ENCODE measurements around the gene INHBB. TPM values are rescaled to one million over a fixed set of nuclear protein-coding genes. Genes with fewer than 3 reads are reported as not detected.

INHBB gene
- total and polyA plus RNA-seq, 8 donors: 0.37 to 7.2 (median 0.89) TPM; not detected in 1

DNA sequence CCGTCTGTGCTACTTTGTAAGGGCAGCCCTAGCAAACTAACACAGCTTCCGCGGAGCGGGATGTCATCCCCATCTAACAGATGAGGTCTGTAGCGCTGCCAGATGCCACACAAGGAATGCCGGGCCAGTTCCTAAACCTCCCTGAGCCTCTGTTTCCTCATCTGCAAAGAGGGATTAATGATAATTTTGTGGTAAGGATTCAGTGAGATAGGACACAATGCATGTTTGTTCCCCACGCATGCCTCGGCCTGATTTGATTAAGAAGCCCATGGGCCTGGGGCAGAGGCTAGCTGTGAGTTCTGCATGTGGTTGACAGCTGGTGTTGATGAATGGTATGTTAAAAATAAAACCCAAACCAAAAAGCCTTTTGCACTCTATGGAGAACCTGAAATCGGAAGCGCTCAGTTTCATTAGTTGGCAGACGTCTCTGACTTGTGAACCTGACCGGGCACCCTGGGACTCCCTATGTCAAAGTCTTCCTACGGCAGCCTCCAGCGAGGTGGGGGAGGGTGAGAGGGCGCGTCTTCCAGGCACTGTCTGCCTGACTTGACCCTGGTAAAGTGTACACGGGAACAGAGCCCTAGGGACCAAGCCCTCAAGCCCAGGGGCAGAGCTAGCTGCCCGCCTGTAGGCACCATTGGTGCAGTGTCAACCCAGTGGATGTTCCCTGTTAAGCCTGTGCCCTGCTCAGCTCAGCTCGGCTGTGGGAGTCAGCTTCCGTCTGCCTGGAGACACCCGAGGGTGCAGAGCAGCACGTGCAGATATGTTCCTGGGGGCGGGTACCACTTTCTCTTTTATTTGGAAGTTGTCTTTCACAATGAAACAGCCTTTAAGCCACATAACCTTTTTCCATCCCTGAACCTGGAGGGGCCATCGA, 14.8 kb upstream of the INHBB start:
- H3K27ac ChIP-seq: no peak overlapping the region
- TF ChIP-seq POLR2AphosphoS5 (IDR thresholded peaks at IDR 0.05) (no peak), EP300 (IDR thresholded peaks at IDR 0.05) (no peak), POLR2A (IDR thresholded peaks at IDR 0.05) (no peak)
- TF ChIP-seq, protein P1, sequence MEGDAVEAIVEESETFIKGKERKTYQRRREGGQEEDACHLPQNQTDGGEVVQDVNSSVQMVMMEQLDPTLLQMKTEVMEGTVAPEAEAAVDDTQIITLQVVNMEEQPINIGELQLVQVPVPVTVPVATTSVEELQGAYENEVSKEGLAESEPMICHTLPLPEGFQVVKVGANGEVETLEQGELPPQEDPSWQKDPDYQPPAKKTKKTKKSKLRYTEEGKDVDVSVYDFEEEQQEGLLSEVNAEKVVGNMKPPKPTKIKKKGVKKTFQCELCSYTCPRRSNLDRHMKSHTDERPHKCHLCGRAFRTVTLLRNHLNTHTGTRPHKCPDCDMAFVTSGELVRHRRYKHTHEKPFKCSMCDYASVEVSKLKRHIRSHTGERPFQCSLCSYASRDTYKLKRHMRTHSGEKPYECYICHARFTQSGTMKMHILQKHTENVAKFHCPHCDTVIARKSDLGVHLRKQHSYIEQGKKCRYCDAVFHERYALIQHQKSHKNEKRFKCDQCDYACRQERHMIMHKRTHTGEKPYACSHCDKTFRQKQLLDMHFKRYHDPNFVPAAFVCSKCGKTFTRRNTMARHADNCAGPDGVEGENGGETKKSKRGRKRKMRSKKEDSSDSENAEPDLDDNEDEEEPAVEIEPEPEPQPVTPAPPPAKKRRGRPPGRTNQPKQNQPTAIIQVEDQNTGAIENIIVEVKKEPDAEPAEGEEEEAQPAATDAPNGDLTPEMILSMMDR (IDR thresholded peaks at IDR 0.05): no peak
- no peaks in the 10 kb centered on the region for H3K9me3 ChIP-seq
- no peaks in the 10 kb centered on the region for H3K4me1 ChIP-seq
- no peaks in the 10 kb centered on the region for H3K36me3 ChIP-seq
- H3K27me3 ChIP-seq: peaks cover 0 to 38% (median 0%) of the 10 kb centered on the region in 3 donors
- 75 to 83% (median 78%) methylated on average over 21 to 24 of the region's 24 CpGs for WGBS, 5 donors
- H3K4me3 ChIP-seq: no peak overlapping the region
- intact Hi-C loops (cut with DNase I; ENCODE audit: low total_unique reads): no loop called here
- no peak for DNase-seq

DNA sequence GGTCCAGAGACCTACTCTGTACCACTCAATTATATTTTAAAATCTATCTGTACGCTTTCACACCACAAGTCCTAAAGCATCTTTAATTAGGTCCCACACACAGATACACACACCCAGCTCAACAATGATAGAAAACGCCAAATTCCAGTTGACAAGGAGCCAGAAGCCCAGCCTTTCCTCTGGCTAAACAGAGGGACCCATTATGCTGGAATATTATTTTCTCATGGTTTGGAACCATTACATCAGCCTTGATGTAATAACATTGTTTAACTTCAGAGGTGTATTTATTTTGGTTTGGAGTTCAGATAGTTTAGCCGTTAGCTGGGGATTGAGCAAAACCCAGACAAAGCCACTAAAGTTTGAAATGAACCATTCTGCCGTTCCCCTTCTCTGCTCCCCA, 14.0 kb upstream of the INHBB start:
- no peaks in the 10 kb centered on the region for H3K9me3 ChIP-seq
- H3K4me1 ChIP-seq: no peaks in the 10 kb centered on the region
- no peak for DNase-seq
- intact Hi-C loops (cut with DNase I; ENCODE audit: low total_unique reads): no loop called here
- 38 to 56% (median 45%) methylated on average over 4 of the region's 4 CpGs for WGBS, 5 donors
- H3K27me3 ChIP-seq: peaks cover 0 to 37% (median 0%) of the 10 kb centered on the region in 3 donors
- no peak overlapping the region for H3K4me3 ChIP-seq
- no peaks in the 10 kb centered on the region for H3K36me3 ChIP-seq
- no peak overlapping the region for H3K27ac ChIP-seq
- TF ChIP-seq, protein P1 (IDR thresholded peaks at IDR 0.05): no peak
- TF ChIP-seq POLR2A (IDR thresholded peaks at IDR 0.05) (no peak), EP300 (IDR thresholded peaks at IDR 0.05) (no peak), POLR2AphosphoS5 (IDR thresholded peaks at IDR 0.05) (no peak)

DNA sequence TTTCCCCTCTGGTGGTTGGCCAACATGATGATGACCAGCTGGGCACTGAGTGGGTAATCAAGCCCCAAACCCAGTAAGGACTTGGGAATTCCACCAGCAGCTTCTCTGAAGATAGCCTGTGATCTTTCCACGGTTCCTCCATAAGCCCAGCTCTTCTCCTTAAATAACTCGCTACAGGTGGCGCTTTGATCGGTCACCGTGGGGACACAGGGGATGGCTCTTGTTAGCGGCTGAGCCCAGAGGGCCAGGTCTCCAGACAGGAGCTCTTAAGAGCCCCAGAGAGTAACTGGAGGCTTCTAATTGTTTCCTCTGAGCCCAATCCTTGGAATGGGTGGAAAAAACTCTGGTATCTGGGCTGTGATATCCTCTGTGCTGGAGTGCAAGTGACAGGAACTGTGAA, 13.6 kb upstream of the INHBB start:
- no peak for DNase-seq
- 88 to 96% (median 92%) methylated on average over 6 of the region's 6 CpGs for WGBS, 5 donors
- no peaks in the 10 kb centered on the region for H3K36me3 ChIP-seq
- H3K4me1 ChIP-seq: no peaks in the 10 kb centered on the region
- no peak overlapping the region for H3K4me3 ChIP-seq
- intact Hi-C loops (cut with DNase I; ENCODE audit: low total_unique reads): no loop called here
- H3K27me3 ChIP-seq: peaks cover 0 to 37% (median 0%) of the 10 kb centered on the region in 3 donors
- H3K9me3 ChIP-seq: no peaks in the 10 kb centered on the region
- TF ChIP-seq EP300 (IDR thresholded peaks at IDR 0.05) (no peak), POLR2A (IDR thresholded peaks at IDR 0.05) (no peak)
- no peak overlapping the region for H3K27ac ChIP-seq

DNA sequence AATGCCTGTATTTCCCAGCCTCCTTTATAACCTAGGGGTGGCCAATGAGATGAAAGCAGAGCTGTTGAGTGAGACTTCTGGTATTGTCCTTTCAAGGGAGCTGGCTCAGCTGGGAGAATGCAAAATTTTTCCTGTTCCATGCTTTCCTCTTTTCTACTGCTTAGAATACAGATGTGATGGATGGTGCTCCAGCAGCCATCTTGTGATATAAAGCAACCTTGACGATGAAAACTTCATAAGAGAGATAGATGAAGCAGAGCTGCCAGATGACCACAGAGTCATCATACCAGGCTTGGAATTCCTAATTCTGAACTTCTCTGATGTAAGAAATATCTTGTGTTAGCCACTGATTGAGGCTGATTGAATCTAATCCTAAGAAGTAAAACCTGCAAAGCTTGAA, 11.9 kb upstream of the INHBB start:
- no peaks in the 10 kb centered on the region for H3K9me3 ChIP-seq
- DNase-seq: no peak
- no peak overlapping the region for H3K27ac ChIP-seq
- peaks cover 0 to 4% (median 0%) of the 10 kb centered on the region in 4 donors for H3K4me1 ChIP-seq
- H3K4me3 ChIP-seq: no peak overlapping the region
- 90 to 100% (median 95%) methylated on average over 1 of the region's 1 CpG for WGBS, 5 donors
- TF ChIP-seq EP300 (IDR thresholded peaks at IDR 0.05) (no peak), POLR2AphosphoS5 (IDR thresholded peaks at IDR 0.05) (no peak), POLR2A (IDR thresholded peaks at IDR 0.05) (no peak)
- TF ChIP-seq, protein P1 (IDR thresholded peaks at IDR 0.05): no peak
- peaks cover 0 to 43% (median 0%) of the 10 kb centered on the region in 3 donors for H3K27me3 ChIP-seq
- intact Hi-C loops (cut with DNase I; ENCODE audit: low total_unique reads): no loop called here
- no peaks in the 10 kb centered on the region for H3K36me3 ChIP-seq

DNA sequence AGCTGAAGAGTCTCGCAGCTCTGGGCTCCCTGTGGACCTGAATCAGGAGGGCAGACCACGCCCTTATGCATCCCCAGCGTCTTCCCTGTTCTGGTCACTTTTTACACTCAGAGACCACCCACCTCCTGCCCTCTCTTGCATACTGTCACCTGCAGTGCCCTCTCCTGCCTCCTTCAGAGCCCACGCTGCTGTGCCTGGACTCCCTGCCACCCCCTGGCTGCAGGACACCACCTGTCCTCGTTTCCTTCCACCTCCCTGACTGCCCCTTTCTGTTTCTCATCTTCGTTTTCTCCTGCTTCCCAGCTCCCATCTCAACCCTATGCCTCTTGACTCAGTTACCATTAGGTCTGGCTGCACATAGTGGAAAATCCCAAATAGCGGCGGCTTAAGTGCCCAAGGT, 9.2 kb upstream of the INHBB start:
- DNase-seq: no peak
- WGBS, 5 donors: 74 to 84% (median 80%) methylated on average over 8 of the region's 8 CpGs
- Histone ChIP-seq H3K4me3 (no peak overlapping the region), H3K27ac (no peak overlapping the region), H3K9me3 (no peaks in the 10 kb centered on the region), H3K27me3 (peaks cover 0 to 54% (median 9%) of the 10 kb centered on the region in 3 donors), H3K4me1 (peaks cover 0 to 4% (median 0%) of the 10 kb centered on the region in 4 donors), H3K36me3 (no peaks in the 10 kb centered on the region)
- intact Hi-C loops (cut with DNase I; ENCODE audit: low total_unique reads): no loop called here
- TF ChIP-seq EP300 (IDR thresholded peaks at IDR 0.05): no peak
- no peak for TF ChIP-seq POLR2A (IDR thresholded peaks at IDR 0.05)
- TF ChIP-seq, protein P1 (IDR thresholded peaks at IDR 0.05): no peak
- no peak for TF ChIP-seq POLR2AphosphoS5 (IDR thresholded peaks at IDR 0.05)

Measured in stomach (tissue), 9 donors.